ENCODE measurements around the gene UBAP2. TPM values are rescaled to one million over a fixed set of nuclear protein-coding genes. Genes with fewer than 3 reads are reported as not detected.
A peak's percentile ranks its signal among the peaks of the same experiment; 100 is the strongest.

The UBAP2 gene
- total RNA-seq, 1 experiment from 2014 or later: 60.8 TPM

GRCh38 chr9:33943389-33943788 lies 105.3 kb downstream of the UBAP2 start:
- Histone ChIP-seq H2BK15ac (ENCODE audit: low read depth, low read length) (no peak overlapping the region), H4K20me1 (ENCODE audit: control insufficient read depth, insufficient read depth, insufficient read length) (no peaks in the 10 kb centered on the region), H4K5ac (ENCODE audit: insufficient read length, low read depth, low read length) (no peak overlapping the region), H2BK120ac (ENCODE audit: low read depth, low read length, poor library complexity, severe bottlenecking) (no peak overlapping the region), H2AK5ac (ENCODE audit: insufficient read length, low read length) (no peak overlapping the region), H3K27ac (ENCODE audit: insufficient read length, low read depth, low read length) (no peak overlapping the region), H2BK12ac (ENCODE audit: insufficient read length, low read depth, low read length) (no peak overlapping the region), H3K79me1 (ENCODE audit: insufficient read depth, low read depth, low read length, poor library complexity, severe bottlenecking) (peaks cover 3% of the 10 kb centered on the region), H3K23ac (ENCODE audit: insufficient read length, low read depth, low read length) (no peak overlapping the region), H3K4ac (ENCODE audit: low read depth, low read length) (no peak overlapping the region), H2AFZ (ENCODE audit: low read length) (no peak overlapping the region), H3K23me2 (ENCODE audit: insufficient read length, low read depth, low read length, poor library complexity, severe bottlenecking) (no peaks in the 10 kb centered on the region), H3K56ac (ENCODE audit: insufficient read length, low read depth, low read length) (no peak overlapping the region), H3K9ac (ENCODE audit: extremely low read depth, insufficient read length, low read length) (no peak overlapping the region), H3K18ac (ENCODE audit: insufficient read length, low read depth, low read length) (no peak overlapping the region), H3K27me3 (ENCODE audit: insufficient read depth, low read length) (no peaks in the 10 kb centered on the region), H3K9me3 (ENCODE audit: control insufficient read depth, low read depth, low read length) (no peaks in the 10 kb centered on the region), H2BK20ac (ENCODE audit: low read depth, low read length, poor library complexity, severe bottlenecking) (no peak overlapping the region), H3K4me1 (ENCODE audit: insufficient read depth, low read length) (no peaks in the 10 kb centered on the region), H3K14ac (ENCODE audit: insufficient read depth, low read length) (no peak overlapping the region), H2BK5ac (ENCODE audit: insufficient read length, low read length) (no peak overlapping the region), H4K8ac (replicated peaks; ENCODE audit: insufficient read length, low read depth, low read length) (no peak overlapping the region), H4K91ac (ENCODE audit: insufficient read length, low read depth, low read length) (no peak overlapping the region), H3T11ph (ENCODE audit: low read length) (no peak overlapping the region), H3K79me2 (ENCODE audit: insufficient read depth, low read length) (no peaks in the 10 kb centered on the region), H3K4me2 (ENCODE audit: insufficient read depth, insufficient read length, low read length) (no peak overlapping the region)
- Mint-ChIP-seq H3K4me3 (no peak overlapping the region), H3K9me3 (no peaks in the 10 kb centered on the region), H3K4me1 (no peaks in the 10 kb centered on the region; a peak in 1 of 4 replicates), H3K27me3 (ENCODE audit: low read depth) (no peaks in the 10 kb centered on the region), H3K36me3 (ENCODE audit: insufficient read depth in 1 of 3, low read depth in 3 of 3) (peaks cover 49 to 89% (median 75%) of the 10 kb centered on the region in 3 experiments), H3K27ac (peak overlapping the region in 2 of 3 experiments; percentile 24 to 71; a peak in 2 of 7 replicates)
- WGBS (ENCODE audit: extremely low coverage, insufficient read length, low lambda C conversion rate): no CpG with 5 or more reads among the region's 2 CpGs
- DNase-seq: no peak
- no peak for TF ChIP-seq CTCF (conservative IDR thresholded peaks at IDR 0.05)

Measured in H9 (cell line).